ENCODE results near the gene ZNF462.
"Not testable (repeated sequence)": the region's sequence is repeated elsewhere in the genome, so short reads cannot be mapped to it uniquely, and the experiment has no call there.

Gene ZNF462, protein sequence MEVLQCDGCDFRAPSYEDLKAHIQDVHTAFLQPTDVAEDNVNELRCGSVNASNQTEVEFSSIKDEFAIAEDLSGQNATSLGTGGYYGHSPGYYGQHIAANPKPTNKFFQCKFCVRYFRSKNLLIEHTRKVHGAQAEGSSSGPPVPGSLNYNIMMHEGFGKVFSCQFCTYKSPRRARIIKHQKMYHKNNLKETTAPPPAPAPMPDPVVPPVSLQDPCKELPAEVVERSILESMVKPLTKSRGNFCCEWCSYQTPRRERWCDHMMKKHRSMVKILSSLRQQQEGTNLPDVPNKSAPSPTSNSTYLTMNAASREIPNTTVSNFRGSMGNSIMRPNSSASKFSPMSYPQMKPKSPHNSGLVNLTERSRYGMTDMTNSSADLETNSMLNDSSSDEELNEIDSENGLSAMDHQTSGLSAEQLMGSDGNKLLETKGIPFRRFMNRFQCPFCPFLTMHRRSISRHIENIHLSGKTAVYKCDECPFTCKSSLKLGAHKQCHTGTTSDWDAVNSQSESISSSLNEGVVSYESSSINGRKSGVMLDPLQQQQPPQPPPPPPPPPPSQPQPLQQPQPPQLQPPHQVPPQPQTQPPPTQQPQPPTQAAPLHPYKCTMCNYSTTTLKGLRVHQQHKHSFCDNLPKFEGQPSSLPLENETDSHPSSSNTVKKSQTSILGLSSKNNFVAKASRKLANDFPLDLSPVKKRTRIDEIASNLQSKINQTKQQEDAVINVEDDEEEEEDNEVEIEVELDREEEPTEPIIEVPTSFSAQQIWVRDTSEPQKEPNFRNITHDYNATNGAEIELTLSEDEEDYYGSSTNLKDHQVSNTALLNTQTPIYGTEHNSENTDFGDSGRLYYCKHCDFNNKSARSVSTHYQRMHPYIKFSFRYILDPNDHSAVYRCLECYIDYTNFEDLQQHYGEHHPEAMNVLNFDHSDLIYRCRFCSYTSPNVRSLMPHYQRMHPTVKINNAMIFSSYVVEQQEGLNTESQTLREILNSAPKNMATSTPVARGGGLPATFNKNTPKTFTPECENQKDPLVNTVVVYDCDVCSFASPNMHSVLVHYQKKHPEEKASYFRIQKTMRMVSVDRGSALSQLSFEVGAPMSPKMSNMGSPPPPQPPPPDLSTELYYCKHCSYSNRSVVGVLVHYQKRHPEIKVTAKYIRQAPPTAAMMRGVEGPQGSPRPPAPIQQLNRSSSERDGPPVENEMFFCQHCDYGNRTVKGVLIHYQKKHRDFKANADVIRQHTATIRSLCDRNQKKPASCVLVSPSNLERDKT (N-terminal part only)

DNA sequence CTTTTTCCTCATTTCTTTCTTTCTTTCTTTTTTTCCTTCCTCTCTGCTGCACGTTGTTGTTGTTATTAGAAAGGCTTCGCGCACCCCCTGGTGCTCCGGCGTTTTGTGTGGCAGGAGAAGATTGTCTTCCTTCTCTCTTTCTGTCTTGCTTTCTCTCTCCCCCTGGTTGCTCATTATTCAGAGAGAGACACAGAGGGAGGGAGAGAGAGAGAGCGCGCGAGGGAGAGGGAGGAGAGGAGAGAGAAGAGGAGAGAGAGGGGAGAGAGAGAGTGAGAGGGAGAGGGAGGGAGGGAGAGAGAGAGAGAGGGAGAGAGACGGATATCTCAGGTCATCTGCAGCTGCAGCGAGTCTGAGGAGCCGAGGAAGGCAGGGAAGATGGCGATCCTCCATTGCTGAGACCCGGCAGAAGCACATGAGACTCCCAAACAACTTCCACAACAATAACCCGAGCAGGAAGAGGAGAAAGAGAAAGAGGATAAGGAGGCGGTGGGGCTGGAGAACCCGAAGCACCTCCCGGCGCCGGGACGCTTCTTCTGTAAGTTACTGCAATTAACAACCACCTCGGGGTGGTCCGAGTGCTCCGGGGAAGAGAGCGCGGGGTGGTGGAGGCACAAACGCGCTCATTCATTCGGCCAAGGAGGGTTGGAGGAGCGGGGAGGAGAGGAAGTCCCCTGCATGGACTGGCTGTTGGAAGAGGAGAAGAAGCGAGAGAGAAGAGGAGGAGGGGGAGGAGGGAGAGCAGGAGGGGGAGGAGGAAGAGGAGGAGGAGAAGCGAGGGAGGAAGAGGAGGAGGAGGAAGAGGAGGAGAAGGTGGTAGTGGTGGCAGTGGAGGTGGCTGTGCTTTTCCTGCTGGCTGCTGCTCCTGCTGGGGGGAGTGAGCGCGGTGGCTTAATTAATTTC, at the start of gene ZNF462:
ZNF462 (plus strand) TSS at position 346 of the 900 bp plus-strand sequence. CDS start 60,218 bp downstream, outside the sequence.
- DNase-seq = no peak

DNA sequence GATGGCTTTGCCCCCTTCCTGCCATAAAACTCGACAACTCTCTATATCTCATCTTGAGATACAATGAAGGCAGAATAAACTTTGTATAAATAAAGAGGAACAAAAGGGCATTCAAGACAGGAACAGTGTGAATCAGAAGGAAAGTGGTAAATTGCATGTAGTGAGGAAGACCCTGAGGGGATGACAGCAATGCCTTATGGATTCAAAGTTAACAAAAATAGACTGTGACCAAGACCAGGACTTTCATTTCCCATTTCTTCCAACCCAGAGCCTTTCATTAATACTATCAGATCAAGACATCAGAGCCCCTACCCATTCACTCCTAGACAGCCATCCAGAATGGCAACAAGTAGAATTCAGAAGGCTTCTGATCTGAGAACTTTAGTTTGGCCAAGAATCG, 46.4 kb upstream of the ZNF462 start:
- no peak for DNase-seq

DNA sequence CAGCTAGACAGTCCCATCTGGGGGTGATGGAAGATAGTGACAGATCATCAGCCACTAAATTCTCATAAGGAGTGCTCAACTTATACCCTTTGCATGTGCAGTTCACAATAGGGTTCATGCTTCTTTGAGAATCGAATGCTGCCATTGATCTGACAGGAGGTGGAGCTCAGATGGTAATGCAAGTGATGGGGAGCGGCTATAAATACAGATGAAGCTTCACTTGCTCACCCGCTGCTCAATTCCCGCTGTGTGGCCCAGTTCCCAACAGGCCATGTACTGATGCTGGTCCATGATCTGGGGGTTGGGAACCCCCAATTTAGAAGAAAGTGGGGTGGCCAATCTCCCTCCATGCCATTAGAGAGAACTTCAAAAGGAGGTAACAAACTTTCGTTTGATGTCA, 44.9 kb upstream of the ZNF462 start:
- DNase-seq = no peak

DNA sequence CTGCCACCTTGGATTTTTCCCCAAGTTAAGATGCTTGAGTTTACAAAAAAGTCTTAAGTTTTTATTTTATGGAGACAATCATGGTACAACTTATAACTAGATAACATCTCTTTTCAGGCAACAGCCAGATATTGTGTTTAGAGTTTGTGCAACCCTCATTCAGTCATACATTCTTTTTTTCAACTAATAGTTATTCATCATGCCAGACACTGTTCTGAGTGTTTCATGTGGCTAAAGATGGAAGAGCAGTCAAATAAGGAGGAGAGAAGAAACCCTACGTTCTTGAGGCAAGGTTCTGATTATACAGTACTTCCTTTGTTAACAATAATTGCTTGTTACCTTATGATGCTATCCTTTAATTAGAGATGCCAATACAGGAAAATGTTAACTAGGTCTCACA, 42.1 kb upstream of the ZNF462 start:
- no peak for DNase-seq

DNA sequence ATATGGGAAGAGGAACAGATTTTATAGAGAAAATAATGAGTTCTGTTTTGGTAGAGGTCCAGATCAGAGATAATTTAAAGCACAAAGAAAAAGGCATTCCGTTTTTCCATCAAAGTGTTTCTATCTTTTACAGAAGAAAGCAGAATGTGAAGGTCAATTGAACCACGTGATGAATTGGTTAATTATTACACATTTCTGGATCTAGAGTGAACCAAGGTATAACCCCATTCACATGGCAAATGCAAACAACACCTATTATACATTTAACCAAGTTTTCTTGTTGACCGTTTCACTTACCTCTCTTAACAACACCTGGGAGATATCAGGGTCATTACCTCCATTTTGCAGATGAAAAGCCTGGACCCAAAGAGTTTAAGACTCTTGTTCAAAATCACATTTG, 34.9 kb upstream of the ZNF462 start:
- DNase-seq = no peak

DNA sequence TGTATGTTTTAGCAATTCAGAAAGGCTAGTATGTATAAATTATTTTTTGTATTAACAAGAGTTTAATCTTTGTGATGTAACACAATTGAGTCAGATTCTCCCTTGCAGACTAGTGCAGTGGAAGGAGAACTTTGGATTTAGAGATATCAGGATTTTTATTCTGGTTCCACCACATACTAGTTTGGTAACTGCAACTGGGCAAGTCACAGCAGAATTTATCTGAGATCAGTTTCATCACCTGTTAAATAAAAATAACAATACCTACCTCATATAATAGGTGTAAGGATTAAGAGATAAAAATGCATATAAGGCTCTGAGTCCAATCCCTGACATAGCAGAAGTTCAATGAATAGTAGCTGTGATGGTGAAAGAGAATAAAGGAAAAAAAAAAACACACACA, 34.0 kb upstream of the ZNF462 start:
- DNase-seq = no peak

DNA sequence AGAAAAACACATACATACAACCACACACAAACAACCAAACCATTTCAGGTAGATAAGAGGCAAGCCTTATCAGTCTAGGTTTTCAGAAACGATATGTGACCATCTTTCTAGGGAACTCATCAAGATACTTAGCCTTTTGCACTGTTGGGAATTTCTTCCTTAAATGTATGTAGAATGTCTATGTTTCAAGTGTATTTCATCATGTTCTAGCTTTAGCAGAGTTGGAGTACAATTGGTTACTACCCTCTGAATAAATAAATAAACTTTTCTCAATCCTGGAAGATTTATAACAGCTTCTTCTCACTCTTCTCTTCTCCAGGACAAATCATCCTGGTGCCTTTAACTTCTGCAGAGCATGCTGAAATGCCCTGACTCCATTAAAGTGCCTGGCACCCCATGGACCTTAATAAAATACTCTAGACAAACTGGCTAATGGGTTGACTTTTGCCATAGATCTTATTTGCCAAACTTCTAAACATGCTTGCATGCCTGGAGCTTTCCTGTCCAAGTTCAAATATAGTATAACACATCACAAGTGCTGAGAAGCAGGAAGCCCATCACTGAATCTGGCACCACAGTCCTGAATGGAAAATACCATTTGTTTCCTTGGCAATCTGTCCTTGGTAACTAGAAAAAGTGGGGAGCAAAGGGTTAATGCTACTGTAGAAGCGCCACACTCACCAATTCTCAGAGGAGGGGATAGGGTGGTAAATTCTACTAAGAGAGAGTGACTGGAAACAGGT, 33.1 kb upstream of the ZNF462 start:
- DNase-seq = no peak

DNA sequence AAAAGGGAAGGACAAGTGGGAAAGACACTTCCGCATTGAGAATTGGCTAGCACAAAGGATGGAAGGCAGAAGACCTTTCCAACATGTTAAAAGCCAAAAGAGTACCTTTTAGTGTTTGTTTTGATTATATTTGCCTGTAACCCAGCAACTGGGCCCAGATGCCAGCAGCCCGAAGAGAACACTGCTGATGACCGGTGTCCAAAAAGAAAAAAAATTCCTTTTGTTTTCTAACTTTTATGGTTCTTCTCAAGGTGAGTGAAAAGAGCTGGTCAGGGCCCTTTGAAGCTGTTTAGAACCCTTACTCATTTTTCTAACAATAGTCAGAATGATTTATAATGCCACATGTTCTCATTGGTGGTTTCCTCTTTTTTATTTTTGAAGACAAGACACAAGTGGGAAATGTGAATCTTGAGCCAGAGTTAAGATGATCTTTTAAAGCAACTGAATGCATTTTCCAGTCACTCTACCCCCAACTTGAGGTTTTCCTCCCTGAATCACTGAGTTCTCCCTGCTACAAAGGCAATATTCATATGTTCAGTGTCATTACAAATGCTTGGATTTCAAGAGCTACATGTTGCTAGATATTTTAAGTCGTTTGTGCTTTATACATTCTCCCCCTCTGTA, 32.3 kb upstream of the ZNF462 start:
- DNase-seq = no peak

DNA sequence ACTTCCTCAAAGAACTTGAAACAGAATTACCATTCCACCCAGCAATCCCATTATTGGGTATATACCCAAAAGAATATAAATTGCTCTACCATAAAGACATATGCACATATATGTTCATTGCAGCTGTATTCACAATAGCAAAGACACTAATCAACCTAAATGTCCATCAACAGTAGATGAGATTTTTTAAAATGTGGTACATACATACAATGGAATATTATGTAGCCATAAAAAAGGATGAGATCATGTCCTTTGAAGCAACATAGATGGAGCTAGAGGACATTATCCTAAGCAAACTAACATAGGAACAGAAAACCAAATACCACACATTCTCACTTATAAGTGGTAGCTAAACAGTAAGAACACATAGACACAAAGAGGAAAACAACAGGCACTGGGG, 28.1 kb upstream of the ZNF462 start:
- no peak for DNase-seq

DNA sequence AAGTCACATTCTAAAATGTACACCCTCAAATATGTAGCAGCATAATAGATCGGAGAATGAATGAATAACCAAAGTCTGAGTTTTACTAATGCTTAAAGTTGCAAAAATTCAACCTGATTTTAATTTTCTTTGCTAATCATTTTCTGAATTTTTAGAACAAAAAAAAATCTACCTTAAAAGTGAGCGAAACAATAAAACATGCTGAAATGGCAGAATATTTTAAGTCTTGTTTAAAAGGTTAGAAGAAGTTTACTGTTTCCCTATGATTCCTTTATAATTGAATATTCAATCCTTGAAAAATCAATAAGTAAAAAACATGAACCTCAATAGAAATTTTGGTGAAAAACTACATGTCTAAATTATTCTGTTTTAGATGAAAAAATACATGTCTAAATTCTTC, 27.1 kb upstream of the ZNF462 start:
- no peak for DNase-seq

DNA sequence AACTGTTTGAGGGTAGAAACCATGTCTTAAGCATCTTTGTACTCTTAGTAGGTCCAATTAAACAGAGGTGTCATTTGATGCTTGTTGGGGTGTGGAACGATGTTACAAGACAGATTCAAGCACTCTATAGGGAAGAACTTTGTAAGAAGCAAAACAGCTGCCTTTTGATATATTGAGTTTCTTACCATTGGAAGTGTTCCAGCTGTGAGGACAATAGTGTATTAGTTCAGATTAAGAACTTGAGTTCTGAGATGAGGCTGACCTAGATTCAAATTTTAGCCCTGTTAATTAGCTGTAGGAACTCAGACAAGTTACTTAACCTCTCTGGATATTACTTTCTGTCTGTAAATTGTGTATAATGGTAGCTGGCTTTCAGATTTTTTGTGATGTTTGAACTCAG, 19.6 kb upstream of the ZNF462 start:
- DNase-seq = no peak

DNA sequence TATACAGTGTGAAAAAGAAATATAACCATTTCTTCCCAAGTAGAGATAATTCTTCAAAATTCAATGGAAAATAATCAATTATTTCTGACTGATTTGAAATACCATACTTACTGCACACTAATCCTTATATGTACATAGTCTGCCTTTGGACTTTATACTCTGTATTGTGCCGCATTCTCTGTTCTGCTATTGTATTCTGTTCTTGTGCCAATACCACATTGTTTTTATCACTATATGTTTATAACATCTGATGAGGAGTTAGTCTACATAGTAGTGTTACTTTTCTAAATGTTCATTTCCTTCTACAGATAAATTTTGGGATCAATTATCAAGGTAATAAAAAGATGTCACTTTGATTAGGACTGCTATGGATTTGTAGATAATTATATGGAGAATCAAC, 16.7 kb upstream of the ZNF462 start:
- no peak for DNase-seq

DNA sequence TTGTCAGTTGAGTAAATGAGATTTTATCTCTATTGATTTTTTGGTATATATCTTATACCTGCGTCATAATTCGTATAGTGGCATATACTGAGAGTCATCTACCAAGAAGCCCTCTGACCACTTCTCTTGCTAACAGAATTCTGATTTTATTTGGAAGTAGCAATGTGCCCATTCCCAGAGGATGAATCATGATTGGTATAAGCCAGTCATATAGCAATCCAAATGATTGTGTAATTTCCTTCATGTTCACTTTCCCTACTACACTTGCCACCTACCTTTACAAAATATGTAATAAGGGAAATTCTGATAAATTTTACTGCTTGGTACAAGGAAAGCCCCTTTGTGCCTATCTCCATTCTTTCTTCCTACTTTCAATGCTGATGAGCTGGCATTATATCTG, 16.1 kb upstream of the ZNF462 start:
- no peak for DNase-seq

DNA sequence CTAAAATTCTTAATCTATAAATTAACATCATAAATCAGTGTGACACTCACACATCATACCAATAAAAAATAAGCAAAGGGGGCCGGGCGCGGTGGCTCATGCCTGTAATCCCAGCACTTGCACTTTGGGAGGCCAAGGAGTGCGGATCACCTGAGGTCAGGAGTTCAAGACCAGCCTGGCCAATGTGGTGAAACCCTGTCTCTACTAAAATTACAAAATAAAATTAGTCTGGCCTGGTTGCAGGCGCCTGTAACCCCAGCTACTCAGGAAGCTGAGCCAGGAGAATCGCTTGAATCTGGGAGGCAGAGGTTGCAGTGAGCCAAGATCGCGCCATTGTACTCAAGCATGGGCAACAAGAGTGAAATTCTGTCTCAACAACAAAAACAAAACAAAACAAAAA, 11.3 kb upstream of the ZNF462 start:
- DNase-seq = not testable (repeated sequence)

DNA sequence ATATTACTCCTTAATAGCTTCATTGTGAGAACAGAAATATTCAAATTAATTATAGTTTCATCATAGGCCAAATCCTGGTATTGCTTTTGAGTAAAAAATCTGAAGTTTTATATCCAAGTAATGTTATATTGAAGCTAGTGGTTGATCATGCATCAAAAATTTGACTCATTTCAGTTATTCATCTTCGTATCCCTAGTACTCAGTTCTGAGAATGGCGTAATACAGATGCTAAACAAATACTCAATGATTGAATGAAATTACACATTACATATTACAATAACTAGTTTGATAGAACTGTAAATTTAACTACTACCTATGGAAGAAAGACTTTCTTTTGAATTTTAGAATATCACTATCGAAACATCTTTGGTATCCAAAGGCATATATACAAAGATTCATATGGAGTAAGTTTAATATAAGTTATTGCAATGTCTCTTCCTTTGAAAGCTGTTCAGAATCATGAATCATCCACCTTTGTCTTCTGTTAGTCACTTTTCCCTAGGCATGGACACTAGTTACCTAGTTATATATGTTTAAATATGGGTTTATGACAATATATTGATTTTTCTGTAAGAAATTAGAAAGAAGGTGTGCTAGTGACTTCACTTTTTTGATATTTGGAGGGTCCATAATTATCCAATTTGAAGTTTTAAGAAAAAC, 5.0 kb upstream of the ZNF462 start:
- DNase-seq = no peak

DNA sequence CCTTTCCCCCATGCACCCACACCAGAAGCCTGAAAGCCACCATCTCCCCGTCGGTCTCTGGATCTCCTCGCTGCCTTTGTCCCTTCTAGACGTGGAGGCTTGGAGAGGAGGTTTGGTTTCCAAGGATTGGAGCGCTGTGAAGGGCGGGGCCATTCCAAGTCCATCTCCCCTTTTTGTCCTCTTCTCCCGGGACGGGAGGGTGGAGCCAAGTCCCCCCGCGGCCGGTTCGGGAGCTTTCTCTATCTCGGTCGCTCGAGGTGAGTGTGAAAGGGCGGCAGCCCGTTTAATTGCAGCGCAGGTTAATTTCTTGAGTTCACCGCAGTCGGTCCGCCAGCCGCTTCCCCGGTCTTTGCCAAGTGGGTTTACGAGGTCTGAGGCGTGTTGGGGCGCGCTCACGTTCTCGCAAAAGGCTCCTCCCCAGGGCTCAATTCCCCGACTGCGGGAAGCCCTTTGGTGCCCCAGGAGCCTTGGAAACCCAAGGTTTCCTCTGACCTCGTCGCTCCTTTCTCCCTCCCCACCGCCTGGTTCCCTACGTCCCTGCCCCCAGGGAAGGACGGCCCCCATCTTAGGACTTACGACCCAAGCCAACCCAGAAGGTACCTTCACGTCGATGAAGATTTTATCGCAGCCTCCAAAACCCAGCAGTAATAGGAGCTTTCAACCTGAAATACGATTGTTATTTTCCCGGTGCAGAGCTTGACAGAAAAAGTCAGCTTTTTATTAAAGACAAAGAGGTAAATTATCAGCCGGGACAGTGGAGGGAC, 2.8 kb upstream of the ZNF462 start:
- DNase-seq = no peak

DNA sequence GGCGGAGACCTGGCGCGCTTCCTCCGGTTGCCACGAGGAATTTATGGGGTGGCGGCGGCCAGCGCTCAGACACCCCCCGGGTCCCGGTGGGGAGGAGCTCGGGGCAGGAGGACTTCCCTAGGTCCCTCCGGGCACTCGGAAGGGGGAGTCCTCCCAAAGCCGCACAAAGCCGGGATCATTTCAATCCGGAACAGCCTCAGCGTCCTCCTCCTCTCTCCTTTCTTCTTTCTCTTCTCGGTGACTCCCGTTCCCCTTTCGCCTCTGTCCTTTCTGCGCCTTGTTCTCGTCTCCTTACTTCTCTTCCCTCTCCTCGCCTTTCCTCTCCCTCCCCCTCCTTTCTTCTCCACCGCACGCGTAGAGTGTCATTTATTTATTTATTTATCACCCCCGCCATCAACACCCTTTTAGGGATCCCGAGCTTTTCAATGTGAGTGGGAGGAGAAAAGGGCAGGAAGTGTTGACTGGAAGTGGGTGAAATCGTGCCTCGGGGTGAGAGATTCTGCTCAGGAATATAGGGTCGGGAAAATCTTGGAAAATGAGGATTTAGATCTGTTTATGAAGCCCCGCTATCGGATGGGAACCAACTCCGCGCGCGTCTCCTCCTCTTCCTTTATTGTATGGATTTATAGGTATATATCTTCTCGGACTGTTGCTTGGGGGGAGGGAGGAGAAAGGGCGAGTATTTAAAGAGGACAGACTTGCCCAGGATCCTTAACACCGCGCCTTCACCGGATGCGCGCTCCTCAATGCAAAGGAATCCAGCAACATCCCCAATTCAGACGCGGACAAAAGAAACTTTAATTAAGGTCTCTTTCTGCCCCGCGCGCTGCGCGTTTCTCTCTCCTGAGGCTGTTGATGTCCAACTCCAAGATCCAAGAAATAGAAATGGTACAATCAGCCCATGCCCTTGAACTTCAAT, 2.0 kb upstream of the ZNF462 start:
- DNase-seq = no peak

DNA sequence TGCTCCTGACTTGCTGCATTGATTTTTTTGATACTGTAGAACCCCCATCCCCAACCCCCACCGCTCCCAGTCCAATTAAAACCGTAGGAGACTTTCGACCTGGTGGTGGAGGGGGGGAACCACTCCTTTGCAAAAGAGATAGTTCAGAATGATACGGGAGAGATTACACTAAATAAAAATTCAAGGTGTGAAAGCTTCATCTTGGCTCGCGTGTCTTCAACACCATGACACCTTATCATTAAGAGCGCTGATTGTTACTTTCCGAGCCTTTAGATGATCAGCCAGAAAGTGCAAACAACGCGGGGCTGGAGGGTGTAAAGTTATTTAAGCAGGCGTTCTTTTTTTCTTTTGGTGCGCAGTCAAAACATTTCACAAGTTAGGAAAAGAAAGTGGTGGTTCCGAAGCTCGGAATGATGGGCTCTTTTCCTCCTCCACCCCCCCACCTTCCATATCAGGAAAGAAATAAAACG, 1.3 kb upstream of the ZNF462 start:
- no peak for DNase-seq

Measured in NCI-H187 treated with DMSO at 0.1 percent for 48 hours (cell line).